ENCODE data around the gene SPC24. TPM values are rescaled to one million over a fixed set of nuclear protein-coding genes. Genes with fewer than 3 reads are reported as not detected.

The SPC24 gene
- polyA plus RNA-seq (2011; rRNA removed) = 17.9 and 18.9 TPM in 2 replicates
- polyA minus RNA-seq (2011; rRNA and poly(A)+ RNA removed) = 24.4 and 24.8 TPM in 2 replicates

- POLR2A ChIA-PET = no interaction called here
- no peaks in the 10 kb centered on the region for H3K36me3 ChIP-seq (ENCODE audit: control insufficient read depth, insufficient read depth, low read length)
- CTCF ChIA-PET = interaction anchor here (0.8 to 2.1 kb wide), 3 partner anchors 9 to 39 kb away, joined by 3 to 5 read pairs (median 5); no protein-coding TSS in a partner anchor
- peak within 1 kb of the TSS; percentile 77 for H3K4me3 ChIP-seq (ENCODE audit: low read depth, low read length)
- DNase-seq (ENCODE audit: low read depth) = peak; percentile 91
- no peaks in the 10 kb centered on the region for H3K27me3 ChIP-seq (ENCODE audit: control insufficient read depth, insufficient read depth, low read length)
- TF ChIP-seq, protein P1, sequence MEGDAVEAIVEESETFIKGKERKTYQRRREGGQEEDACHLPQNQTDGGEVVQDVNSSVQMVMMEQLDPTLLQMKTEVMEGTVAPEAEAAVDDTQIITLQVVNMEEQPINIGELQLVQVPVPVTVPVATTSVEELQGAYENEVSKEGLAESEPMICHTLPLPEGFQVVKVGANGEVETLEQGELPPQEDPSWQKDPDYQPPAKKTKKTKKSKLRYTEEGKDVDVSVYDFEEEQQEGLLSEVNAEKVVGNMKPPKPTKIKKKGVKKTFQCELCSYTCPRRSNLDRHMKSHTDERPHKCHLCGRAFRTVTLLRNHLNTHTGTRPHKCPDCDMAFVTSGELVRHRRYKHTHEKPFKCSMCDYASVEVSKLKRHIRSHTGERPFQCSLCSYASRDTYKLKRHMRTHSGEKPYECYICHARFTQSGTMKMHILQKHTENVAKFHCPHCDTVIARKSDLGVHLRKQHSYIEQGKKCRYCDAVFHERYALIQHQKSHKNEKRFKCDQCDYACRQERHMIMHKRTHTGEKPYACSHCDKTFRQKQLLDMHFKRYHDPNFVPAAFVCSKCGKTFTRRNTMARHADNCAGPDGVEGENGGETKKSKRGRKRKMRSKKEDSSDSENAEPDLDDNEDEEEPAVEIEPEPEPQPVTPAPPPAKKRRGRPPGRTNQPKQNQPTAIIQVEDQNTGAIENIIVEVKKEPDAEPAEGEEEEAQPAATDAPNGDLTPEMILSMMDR (IDR thresholded peaks at IDR 0.05; ENCODE audit: insufficient read depth, low read depth, low read length) = no peak
Measured at GRCh38 chr19:11155373-11156120, at the start of gene SPC24. TSS of gene SPC24 (minus strand) at chr19:11155782. CDS start at chr19:11155776, 6 bp downstream.

DNA sequence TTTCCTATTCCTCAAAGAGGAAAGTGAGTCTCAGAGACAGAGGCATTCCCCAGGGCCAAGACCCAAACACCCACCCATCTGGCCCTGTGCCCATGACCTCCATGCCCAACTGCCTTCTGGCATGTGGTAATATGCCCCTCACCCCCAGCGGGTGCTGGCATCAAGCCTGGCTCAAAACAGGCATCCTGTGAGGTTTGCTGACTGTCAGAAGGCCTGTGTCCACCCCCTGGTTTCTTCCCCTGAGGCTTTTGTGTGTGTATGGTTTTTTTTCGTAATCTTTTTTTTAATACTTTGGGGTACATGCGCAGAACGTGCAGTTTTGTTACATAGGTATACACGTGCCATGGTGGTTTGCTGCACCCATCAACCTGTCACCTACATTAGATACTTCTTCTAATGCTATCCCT lies 49.4 kb upstream of the SPC24 start:
- Histone ChIP-seq H3K36me3 (ENCODE audit: control insufficient read depth, insufficient read depth, low read length) (peaks cover 12% of the 10 kb centered on the region), H3K27me3 (ENCODE audit: control insufficient read depth, insufficient read depth, low read length) (no peaks in the 10 kb centered on the region), H3K4me3 (ENCODE audit: low read depth, low read length) (no peak overlapping the region)
- TF ChIP-seq, protein P1 (IDR thresholded peaks at IDR 0.05; ENCODE audit: insufficient read depth, low read depth, low read length) = no peak
- ChIA-PET CTCF (interaction anchor here (0.7 to 5.6 kb wide), 9 partner anchors 8 to 168 kb away, joined by 3 to 57 read pairs (median 6); no protein-coding TSS in a partner anchor), POLR2A (no interaction called here)
- no peak for DNase-seq (ENCODE audit: low read depth)

GRCh38 chr19:11204076-11204602 lies 48.6 kb upstream of the SPC24 start:
- TF ChIP-seq, protein P1 (IDR thresholded peaks at IDR 0.05; ENCODE audit: insufficient read depth, low read depth, low read length) = no peak
- H3K36me3 ChIP-seq (ENCODE audit: control insufficient read depth, insufficient read depth, low read length) = peaks cover 10% of the 10 kb centered on the region
- CTCF ChIA-PET = interaction anchor here (0.5 to 5.6 kb wide), 16 partner anchors 9 to 398 kb away, joined by 3 to 57 read pairs (median 5); no protein-coding TSS in a partner anchor
- H3K4me3 ChIP-seq (ENCODE audit: low read depth, low read length) = no peak overlapping the region
- H3K27me3 ChIP-seq (ENCODE audit: control insufficient read depth, insufficient read depth, low read length) = no peaks in the 10 kb centered on the region
- no peak for DNase-seq (ENCODE audit: low read depth)
- POLR2A ChIA-PET = no interaction called here

GRCh38 chr19:11203194-11204075 lies 47.9 kb upstream of the SPC24 start:
- peak; percentile 57 for DNase-seq (ENCODE audit: low read depth)
- POLR2A ChIA-PET = interaction anchor here (0.7 kb wide), 1 partner anchor 77 kb away, joined by 26 read pairs; no protein-coding TSS in a partner anchor
- Histone ChIP-seq H3K4me3 (ENCODE audit: low read depth, low read length) (no peak overlapping the region), H3K36me3 (ENCODE audit: control insufficient read depth, insufficient read depth, low read length) (peaks cover 6% of the 10 kb centered on the region; the same call in 1 of the 2 replicates), H3K27me3 (ENCODE audit: control insufficient read depth, insufficient read depth, low read length) (no peaks in the 10 kb centered on the region)
- CTCF ChIA-PET = interaction anchor here (0.5 to 5.6 kb wide), 19 partner anchors 26 to 399 kb away, joined by 3 to 57 read pairs (median 5); no protein-coding TSS in a partner anchor
- TF ChIP-seq, protein P1 (IDR thresholded peaks at IDR 0.05; ENCODE audit: insufficient read depth, low read depth, low read length) = peak; percentile 97
